Muscle of back (tissue), 11 donors: ENCODE results near the gene LRRIQ1. TPM values are rescaled to one million over a fixed set of nuclear protein-coding genes. Genes with fewer than 3 reads are reported as not detected.

Experiments used
- DNase-seq, 3 donors: peaks; one replicate each; pipeline versions ENCODE4 v3.0.0 to v3.0.0-alpha.2; 2013
- polyA plus RNA-seq, 10 donors: library from polyadenylated mRNA; unstranded; fragments of 120-200 nt; gene quantifications; one replicate each; pipeline ENCODE4 v1.2.1, GENCODE V29; 2013; ENCODE audit not compliant: insufficient read length in 10 of 10

LRRIQ1 gene
- polyA plus RNA-seq, 10 donors, result 0.27 to 0.74 (median 0.41) TPM

DNA sequence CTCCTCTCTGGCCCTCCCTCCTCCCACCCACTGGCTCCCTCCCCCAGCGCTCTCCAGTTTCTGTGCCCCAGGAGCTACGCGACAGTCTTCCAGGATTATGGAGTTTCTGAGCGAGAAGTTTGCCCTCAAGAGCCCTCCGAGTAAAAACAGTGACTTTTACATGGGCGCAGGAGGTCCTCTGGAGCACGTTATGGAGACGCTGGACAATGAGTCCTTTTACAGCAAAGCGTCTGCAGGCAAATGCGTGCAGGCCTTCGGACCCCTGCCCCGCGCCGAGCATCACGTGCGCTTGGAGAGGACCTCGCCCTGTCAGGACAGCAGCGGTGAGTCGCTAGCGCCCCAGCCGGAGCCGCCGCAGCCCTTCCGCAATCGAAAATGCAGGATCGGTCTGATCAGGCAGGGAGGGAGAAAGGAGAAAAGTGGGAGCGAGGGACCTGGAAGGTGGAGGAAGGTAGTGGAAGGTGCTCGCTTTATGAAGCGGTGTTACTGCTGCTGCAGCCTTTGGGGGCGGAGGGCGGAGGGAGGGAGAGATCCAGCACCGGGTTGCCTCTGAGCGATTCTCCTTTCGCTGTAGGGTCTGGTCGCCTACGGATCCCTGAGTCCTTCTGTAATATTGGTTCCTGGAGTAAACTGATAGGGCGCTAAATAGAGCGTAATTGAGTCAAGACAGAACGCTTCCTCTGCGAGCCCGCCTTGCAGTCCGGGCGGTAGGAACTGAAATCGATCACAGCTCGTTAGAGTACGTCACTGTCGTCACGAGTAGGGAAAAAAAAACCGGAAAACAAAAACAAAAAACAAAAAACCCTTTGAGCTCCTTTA, 244.2 kb downstream of the LRRIQ1 start, which contains the start of gene ALX1:
Gene ALX1, plus strand, starts transcription at position 56 of the 819 bp plus-strand sequence. Its CDS starts 42 bp downstream, at position 98.
- peak; percentile 23 to 85 (median 40) for DNase-seq

DNA sequence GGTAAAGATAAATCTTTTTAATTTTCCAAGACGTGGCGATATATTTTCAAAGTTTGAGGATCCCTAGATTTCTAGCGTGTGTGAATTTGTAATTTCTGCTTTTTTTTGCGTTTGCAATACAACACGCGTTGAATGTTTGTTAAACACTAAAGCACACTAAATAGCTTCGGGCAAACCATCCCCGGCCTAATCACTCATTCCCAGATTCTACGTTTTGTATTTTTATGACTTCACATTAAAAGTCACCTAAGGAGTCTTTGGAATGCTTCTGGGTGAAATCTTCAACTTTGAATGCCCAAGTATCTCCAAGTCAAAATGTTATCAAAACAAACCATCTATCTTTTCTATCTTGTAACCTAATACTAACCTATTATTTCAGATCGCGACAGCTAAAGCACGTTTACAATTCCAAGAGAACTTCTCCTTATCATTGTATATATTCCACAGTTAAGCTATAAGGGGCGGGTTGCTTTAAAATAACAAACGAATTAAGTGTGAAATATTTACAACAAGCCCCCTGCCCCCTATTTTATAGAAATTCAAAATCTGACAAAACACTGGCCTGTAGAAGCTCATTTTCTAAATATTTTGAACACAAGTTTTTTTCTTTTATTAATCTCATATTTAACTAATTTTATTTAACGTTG, 245.0 kb downstream of the LRRIQ1 start:
- DNase-seq, result peak in 1 of 3 donors; percentile 60

DNA sequence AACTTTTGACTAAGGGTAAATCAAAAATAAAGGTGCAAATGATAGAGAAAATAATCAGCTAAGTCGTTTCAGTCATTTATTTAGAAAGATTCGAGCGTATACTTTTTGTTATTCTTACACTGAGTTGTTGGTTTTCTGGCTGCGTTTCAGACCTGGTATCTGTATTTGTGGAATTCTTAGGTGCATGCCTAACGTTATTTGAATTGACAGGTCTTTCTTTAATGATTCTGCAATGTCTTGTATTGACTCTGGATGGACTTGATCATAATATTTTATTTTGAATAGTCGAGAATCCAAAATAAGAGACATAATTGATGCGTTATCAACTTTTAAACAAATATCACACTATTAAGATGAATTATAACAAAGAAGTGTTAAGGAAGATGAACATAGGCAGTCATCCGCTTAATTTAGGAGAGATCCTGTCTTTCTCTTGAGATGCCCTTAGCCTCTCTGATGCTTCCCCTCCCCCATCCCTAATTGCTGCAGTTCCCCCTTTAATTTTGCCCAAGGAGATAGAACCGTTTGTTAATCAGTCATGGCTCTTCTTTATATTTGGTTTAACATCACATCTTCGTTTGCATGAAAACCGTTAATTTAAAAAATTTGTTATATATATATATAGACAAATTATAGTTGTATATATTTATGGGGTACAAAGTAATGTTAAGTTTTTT, 245.6 kb downstream of the LRRIQ1 start:
- peak in 1 of 3 donors; percentile 47 for DNase-seq

DNA sequence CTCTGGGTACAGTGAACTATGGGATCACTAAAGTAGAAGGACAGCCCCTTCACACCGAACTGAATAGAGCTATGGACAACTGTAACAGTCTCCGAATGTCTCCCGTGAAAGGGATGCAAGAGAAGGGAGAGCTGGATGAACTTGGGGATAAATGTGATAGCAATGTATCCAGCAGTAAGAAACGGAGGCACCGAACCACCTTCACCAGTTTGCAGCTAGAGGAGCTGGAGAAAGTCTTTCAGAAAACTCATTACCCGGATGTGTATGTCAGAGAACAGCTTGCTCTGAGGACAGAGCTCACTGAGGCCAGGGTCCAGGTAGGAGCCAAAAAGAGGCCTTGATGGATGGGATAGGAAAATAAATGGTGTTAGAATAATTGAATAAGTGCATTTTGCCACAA, 247.4 kb downstream of the LRRIQ1 start:
- DNase-seq, result peak in 1 of 3 donors; percentile 10

Other genes with a start within 250 kb of the LRRIQ1 start
- gene SLC6A15, start 123.6 kb upstream of the LRRIQ1 start, polyA plus RNA-seq, result 1 to 10 TPM in 7 of 10 donors, under 1 TPM in 3; 0.57 to 3.4 (median 1.6) TPM
- under 1 TPM in 4 of 10 donors, not detected in 6; 0.11 to 0.49 (median 0.35) TPM for gene TSPAN19, start 74 bp upstream of the LRRIQ1 start, polyA plus RNA-seq
- under 1 TPM in 6 of 10 donors, not detected in 4; 0.16 to 0.32 (median 0.19) TPM for gene ALX1, start 243.9 kb downstream of the LRRIQ1 start, polyA plus RNA-seq